HG02943 (cell line): ENCODE measurements around the gene TRPM7.
"Not testable (repeated sequence)": the region's sequence is repeated elsewhere in the genome, so short reads cannot be mapped to it uniquely, and the experiment has no call there.

Experiments used
- ATAC-seq: cut with Tn5 transposase; IDR thresholded peaks from one replicate; pipeline ENCODE4 v1.9.1; 2021; ENCODE audit warnings: mild to moderate bottlenecking, low read depth, moderate library complexity; ENCODE audit not compliant: unreplicated experiment

The TRPM7 gene

GRCh38 chr15:50686469-50687301, at the start of gene TRPM7:
Gene TRPM7, minus strand, starts transcription at chr15:50686797. Its CDS starts 264 bp downstream, at chr15:50686533.
- peak; percentile 75 for ATAC-seq

- ATAC-seq: no peak
Observed at GRCh38 chr15:50735156-50735555, 48.6 kb upstream of the TRPM7 start.

GRCh38 chr15:50726315-50726714, 39.7 kb upstream of the TRPM7 start:
- no peak for ATAC-seq

- ATAC-seq: no peak
Observed at GRCh38 chr15:50718700-50719125, 32.1 kb upstream of the TRPM7 start.

- ATAC-seq: no peak
Observed at GRCh38 chr15:50712018-50712417, 25.4 kb upstream of the TRPM7 start.

GRCh38 chr15:50710585-50710984, 24.0 kb upstream of the TRPM7 start:
- no peak for ATAC-seq

- no peak for ATAC-seq
Observed at GRCh38 chr15:50707878-50708427, 21.4 kb upstream of the TRPM7 start.

GRCh38 chr15:50702762-50703334, 16.3 kb upstream of the TRPM7 start:
- no peak for ATAC-seq

- ATAC-seq: no peak
Observed at GRCh38 chr15:50698101-50698500, 11.5 kb upstream of the TRPM7 start.

- no peak for ATAC-seq
Observed at GRCh38 chr15:50697109-50697797, 10.7 kb upstream of the TRPM7 start.

GRCh38 chr15:50694634-50695165, 8.1 kb upstream of the TRPM7 start:
- ATAC-seq: not testable (repeated sequence)

GRCh38 chr15:50687302-50687902, 805 bp upstream of the TRPM7 start:
- peak; percentile 6 for ATAC-seq

GRCh38 chr15:50685976-50686468, 575 bp downstream of the TRPM7 start:
- ATAC-seq: peak; percentile 55

- no peak for ATAC-seq
Observed at GRCh38 chr15:50685191-50685975, 1.2 kb downstream of the TRPM7 start.

GRCh38 chr15:50681467-50681866, 5.1 kb downstream of the TRPM7 start:
- ATAC-seq: no peak

GRCh38 chr15:50676799-50677483, 9.7 kb downstream of the TRPM7 start:
- no peak for ATAC-seq

- ATAC-seq: no peak
Observed at GRCh38 chr15:50675535-50676144, 11.0 kb downstream of the TRPM7 start.

- ATAC-seq: no peak
Observed at GRCh38 chr15:50670115-50670514, 16.5 kb downstream of the TRPM7 start.
